Hepatocyte (in vitro differentiated cells): ENCODE results near the gene LRRC8D. TPM values are rescaled to one million over a fixed set of nuclear protein-coding genes. Genes with fewer than 3 reads are reported as not detected.

Experiments
- DNase-seq: peaks from one replicate; pipeline ENCODE4 v3.0.0-alpha.2; 2016; ENCODE audit warnings: low spot score
- H2AFZ ChIP-seq: fragments of 200-600 bp; sonication (generic); 2 replicates; pipeline ENCODE4 v1.6.0; 2016; ENCODE audit warnings: antibody characterized with exemption, mild to moderate bottlenecking
- H3K27ac ChIP-seq: fragments of 200-600 bp; sonication (generic); 2 replicates; pipeline ENCODE4 v1.5.1; 2016; ENCODE audit warnings: mild to moderate bottlenecking
- H3K27me3 ChIP-seq: fragments of 200-600 bp; sonication (generic); 2 replicates; pipeline ENCODE4 v1.6.1; 2016
- H3K36me3 ChIP-seq: fragments of 200-600 bp; sonication (generic); replicated peaks from 2 replicates; pipeline ENCODE4 v1.5.1; 2016; ENCODE audit warnings: low read depth; ENCODE audit not compliant: insufficient read depth
- H3K4me1 ChIP-seq: fragments of 200-600 bp; sonication (generic); 2 replicates; pipeline ENCODE4 v1.5.1; 2016; ENCODE audit warnings: mild to moderate bottlenecking, moderate library complexity; ENCODE audit not compliant: insufficient read depth
- H3K4me2 ChIP-seq: fragments of 200-600 bp; sonication (generic); 2 replicates; pipeline ENCODE4 v1.6.0; 2016
- H3K4me3 ChIP-seq: fragments of 200-600 bp; sonication (generic); 2 replicates; pipeline ENCODE4 v1.5.1; 2016; ENCODE audit warnings: mild to moderate bottlenecking
- H3K79me2 ChIP-seq: fragments of 200-600 bp; sonication (generic); 2 replicates; pipeline ENCODE4 v1.6.0; 2017; ENCODE audit warnings: mild to moderate bottlenecking
- H3K9me2 ChIP-seq: fragments of 200-600 bp; sonication (generic); replicated peaks from 2 replicates; pipeline ENCODE4 v1.6.0; 2017; ENCODE audit warnings: mild to moderate bottlenecking; ENCODE audit not compliant: insufficient read depth
- H3K9me3 ChIP-seq: fragments of 200-600 bp; sonication (generic); 2 replicates; pipeline ENCODE4 v1.5.1; 2016; ENCODE audit warnings: low read depth, mild to moderate bottlenecking
- H4K20me1 ChIP-seq: fragments of 200-600 bp; sonication (generic); 2 replicates; pipeline ENCODE4 v1.6.0; 2016; ENCODE audit warnings: mild to moderate bottlenecking; ENCODE audit not compliant: insufficient read depth, poor library complexity, severe bottlenecking
- CTCF ChIP-seq: fragments of 200-600 bp; sonication (generic); IDR thresholded peaks from 2 replicates; pipeline ENCODE4 v1.5.1; 2016; ENCODE audit warnings: antibody characterized with exemption, mild to moderate bottlenecking; ENCODE audit not compliant: poor library complexity
- EZH2 ChIP-seq: fragments of 200-600 bp; sonication (generic); IDR thresholded peaks from 2 replicates; pipeline ENCODE4 v1.6.1; 2016; ENCODE audit warnings: antibody characterized with exemption, mild to moderate bottlenecking, borderline replicate concordance
- EZH2phosphoT487 ChIP-seq: fragments of 200-600 bp; sonication (generic); IDR thresholded peaks from one replicate; pipeline ENCODE4 v1.6.1; 2018; ENCODE audit warnings: antibody characterized with exemption, mild to moderate bottlenecking, low read depth, moderate library complexity; ENCODE audit not compliant: unreplicated experiment, severe bottlenecking
- WGBS: methylation state at CpG from one replicate; pipeline ENCODE4 v1.1.6; 2016; ENCODE audit warnings: low lambda C conversion rate; ENCODE audit errors: missing lambda C conversion rate; 5-methylcytosine and 5-hydroxymethylcytosine counted together
- polyA plus RNA-seq: library from polyadenylated mRNA; unstranded; fragments of >200 nt; fragmentation: Nextera tagmentation; extraction: Ambion mirVana; gene quantifications from 2 replicates; pipeline ENCODE4 v1.2.1, GENCODE V29; 2016
- total RNA-seq: library from RNA; depleted of rRNA; stranded (reverse); fragments of >200 nt; gene quantifications from 2 replicates; pipeline ENCODE4 v1.2.3, GENCODE V29; 2014

Gene LRRC8D
- total and polyA plus RNA-seq, 2 experiments from 2014 or later: 15.1 to 28.9 TPM

GRCh38 chr1:89842567-89843272 lies 21.9 kb downstream of the LRRC8D start:
- H3K4me3 ChIP-seq: peak overlapping the region; percentile 76
- H3K36me3 ChIP-seq: no peaks in the 10 kb centered on the region
- 42% methylated on average over 9 of the region's 9 CpGs for WGBS
- H4K20me1 ChIP-seq: no peaks in the 10 kb centered on the region
- peak overlapping the region; percentile 97 for H3K4me2 ChIP-seq
- no peaks in the 10 kb centered on the region for H3K9me3 ChIP-seq
- peak overlapping the region; percentile 92 for H2AFZ ChIP-seq
- peaks cover 15% of the 10 kb centered on the region for H3K4me1 ChIP-seq
- no peak for TF ChIP-seq EZH2phosphoT487
- TF ChIP-seq CTCF: no peak
- TF ChIP-seq EZH2: no peak
- peaks cover 55% of the 10 kb centered on the region for H3K79me2 ChIP-seq
- H3K27ac ChIP-seq: peak overlapping the region; percentile 79
- DNase-seq: peak; percentile 19
- H3K9me2 ChIP-seq: no peaks in the 10 kb centered on the region
- no peaks in the 10 kb centered on the region for H3K27me3 ChIP-seq

- peak; percentile 83 for DNase-seq
- H2AFZ ChIP-seq: peak overlapping the region; percentile 92
- 7% methylated on average over 38 of the region's 63 CpGs for WGBS
Observed at GRCh38 chr1:89843273-89844130, 22.7 kb downstream of the LRRC8D start.

GRCh38 chr1:89844241-89844807 lies 23.5 kb downstream of the LRRC8D start:
- Histone ChIP-seq H3K9me2 (no peaks in the 10 kb centered on the region), H3K27me3 (no peaks in the 10 kb centered on the region), H3K4me3 (peak overlapping the region; percentile 76), H3K27ac (peak overlapping the region; percentile 79), H3K36me3 (no peaks in the 10 kb centered on the region), H3K9me3 (no peaks in the 10 kb centered on the region), H4K20me1 (no peaks in the 10 kb centered on the region), H3K4me2 (peak overlapping the region; percentile 97), H3K4me1 (peaks cover 15% of the 10 kb centered on the region), H3K79me2 (peaks cover 46% of the 10 kb centered on the region), H2AFZ (peak overlapping the region; percentile 92)
- TF ChIP-seq EZH2 (no peak), EZH2phosphoT487 (no peak), CTCF (no peak)
- no peak for DNase-seq
- WGBS: 64% methylated on average over 7 of the region's 7 CpGs

More at GRCh38 chr1:89843273-89844130, 22.7 kb downstream of the LRRC8D start:
- peak; percentile 56 for TF ChIP-seq CTCF
- no peak for TF ChIP-seq EZH2
- Histone ChIP-seq H3K4me1 (peaks cover 15% of the 10 kb centered on the region), H3K36me3 (no peaks in the 10 kb centered on the region), H3K27ac (peak overlapping the region; percentile 79), H3K9me3 (no peaks in the 10 kb centered on the region), H3K4me3 (peak overlapping the region; percentile 76), H4K20me1 (no peaks in the 10 kb centered on the region), H3K9me2 (no peaks in the 10 kb centered on the region), H3K27me3 (no peaks in the 10 kb centered on the region), H3K79me2 (peaks cover 51% of the 10 kb centered on the region), H3K4me2 (peak overlapping the region; percentile 97)
